ENCODE measurements around the gene IPO11.

The IPO11 gene

DNA sequence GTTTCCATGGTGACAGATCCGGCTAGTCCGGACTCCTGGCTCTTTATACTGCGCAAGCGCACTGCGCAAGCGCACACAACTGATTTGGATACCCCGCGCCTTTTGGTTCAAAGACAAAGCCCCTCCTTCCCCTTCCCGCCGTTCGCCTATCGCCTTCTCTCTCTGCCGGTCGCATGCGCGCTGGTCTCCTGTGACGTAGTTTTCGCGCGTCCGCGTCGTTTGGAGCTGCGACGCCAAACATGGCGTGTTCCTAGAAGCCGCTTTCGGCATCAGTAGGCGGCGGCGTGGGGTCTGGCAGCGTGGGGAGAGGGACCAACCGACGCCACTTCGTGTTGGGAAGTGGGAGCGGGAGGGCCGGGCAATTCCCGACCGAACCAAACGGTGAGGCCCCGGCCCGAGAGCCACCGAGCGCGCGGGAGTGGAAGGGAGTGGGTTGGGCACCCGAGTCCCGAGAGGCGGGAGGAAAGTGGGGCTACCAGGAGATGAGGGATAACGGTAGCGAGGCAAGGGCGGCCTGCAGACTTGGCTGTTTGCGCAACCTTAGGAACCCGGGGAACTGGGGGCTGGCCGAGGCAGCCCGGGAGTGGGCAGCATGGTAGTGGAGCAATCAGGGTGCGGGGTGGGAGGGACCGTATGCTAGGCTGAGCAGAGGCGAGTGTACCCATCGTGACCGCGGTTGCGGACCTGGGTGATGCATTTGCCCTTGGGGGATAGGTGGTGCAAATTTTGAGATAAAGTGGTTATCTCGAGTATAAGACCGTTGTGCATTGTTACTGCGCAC, at the start of gene IPO11:
Gene IPO11 (plus strand): TSS at position 215 of the 781 bp plus-strand sequence. CDS start 24,517 bp downstream, outside the sequence.
- peak; percentile 95 for DNase-seq

DNA sequence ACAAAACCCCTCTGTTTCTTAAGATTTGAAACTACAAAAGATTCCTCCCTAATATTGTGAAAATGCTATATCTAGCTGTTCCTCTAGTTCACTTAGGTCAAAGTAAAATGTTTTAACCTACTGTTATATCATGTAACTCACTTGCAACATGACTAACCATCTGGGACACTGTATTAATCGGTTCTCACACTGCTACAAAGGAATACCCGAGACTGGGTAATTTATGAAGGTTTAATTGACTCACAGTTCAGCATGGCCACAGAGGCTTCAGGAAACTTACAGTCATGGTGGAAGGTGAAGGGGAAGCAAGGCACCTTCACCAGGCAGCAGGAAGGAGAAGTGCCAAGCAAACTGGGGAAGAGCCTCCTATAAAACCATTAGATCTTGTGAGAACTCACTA, 43.5 kb upstream of the IPO11 start:
- DNase-seq: no peak

GRCh38 chr5:62371409-62371808, 41.2 kb upstream of the IPO11 start:
- DNase-seq: no peak

GRCh38 chr5:62372600-62372999, 40.0 kb upstream of the IPO11 start:
- no peak for DNase-seq

DNA sequence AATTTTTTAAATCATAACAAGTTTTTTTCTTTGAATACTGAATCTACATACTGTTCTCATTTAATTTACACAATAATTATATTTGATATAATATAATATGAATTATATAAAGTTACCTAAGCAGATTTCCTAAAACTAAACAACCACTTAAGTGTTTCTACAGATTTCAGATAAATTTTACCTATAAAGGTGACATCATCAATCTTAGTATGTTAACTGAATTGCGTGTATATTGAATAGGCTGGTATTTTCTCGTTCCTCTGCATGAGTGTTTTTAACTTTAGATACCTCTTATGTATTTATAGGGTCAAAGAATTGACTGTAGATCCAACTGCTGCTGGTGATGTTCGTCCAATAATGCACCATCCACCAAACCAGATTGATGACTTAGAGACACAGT, 39.2 kb upstream of the IPO11 start:
- DNase-seq: no peak

DNA sequence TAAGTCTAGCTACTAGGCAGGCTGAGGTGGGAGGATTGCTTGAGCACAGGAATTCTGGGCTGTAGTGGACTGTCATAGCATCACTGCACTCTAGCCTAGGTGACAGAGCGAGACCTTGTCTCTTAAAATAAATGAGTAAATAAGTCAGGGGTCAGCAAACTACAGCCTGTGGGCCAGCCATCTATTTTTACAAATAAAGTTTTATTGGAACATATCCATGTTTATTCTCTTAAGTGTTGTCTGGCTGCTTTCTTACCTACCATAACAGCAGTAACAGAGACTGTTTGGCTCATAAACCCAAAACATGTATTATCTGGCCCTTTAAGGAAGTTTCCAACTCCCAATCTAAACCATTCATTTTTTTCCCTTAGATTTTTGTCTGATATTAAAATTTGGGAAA, 38.5 kb upstream of the IPO11 start:
- no peak for DNase-seq

- no peak for DNase-seq
These were observed 36.9 kb upstream of the IPO11 start for GRCh38 chr5:62375627-62376026.

DNA sequence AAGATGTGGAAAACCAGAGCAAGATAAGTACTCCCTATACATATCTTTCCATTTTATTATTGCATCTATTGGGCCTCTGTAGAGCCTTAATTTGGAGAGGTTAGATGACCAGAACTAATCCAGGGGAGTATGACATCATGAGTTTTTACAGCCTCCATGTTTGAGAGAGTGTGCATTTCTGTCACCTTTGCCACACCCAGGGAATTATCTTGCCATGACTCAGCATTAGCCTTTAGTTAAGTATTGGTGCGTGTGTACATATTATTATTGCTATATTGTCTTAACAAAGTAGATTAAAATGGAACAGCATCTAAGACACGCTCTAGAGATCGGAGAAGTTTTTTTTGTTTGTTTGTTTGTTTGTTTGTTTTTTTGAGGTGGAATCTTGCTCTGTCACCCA, 36.5 kb upstream of the IPO11 start:
- DNase-seq: no peak

DNA sequence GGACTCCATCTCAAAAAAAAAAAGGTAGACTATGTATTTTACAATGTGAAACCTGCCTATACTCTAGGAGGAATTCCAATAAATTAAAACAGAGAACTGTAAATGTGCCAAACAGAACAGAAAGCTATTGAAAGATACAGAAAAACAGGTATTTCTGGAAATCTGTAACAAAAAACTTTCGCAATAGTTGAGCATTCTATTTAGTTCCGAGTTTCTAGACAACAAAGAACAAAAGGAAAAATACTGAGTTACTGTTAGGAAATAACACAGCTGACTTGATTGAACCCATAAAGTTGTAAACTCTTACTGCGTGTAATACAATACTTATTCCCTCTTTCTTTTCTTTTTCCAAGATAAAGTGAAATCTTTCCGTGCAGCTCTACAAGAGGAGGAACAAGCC, 27.4 kb upstream of the IPO11 start:
- no peak for DNase-seq

DNA sequence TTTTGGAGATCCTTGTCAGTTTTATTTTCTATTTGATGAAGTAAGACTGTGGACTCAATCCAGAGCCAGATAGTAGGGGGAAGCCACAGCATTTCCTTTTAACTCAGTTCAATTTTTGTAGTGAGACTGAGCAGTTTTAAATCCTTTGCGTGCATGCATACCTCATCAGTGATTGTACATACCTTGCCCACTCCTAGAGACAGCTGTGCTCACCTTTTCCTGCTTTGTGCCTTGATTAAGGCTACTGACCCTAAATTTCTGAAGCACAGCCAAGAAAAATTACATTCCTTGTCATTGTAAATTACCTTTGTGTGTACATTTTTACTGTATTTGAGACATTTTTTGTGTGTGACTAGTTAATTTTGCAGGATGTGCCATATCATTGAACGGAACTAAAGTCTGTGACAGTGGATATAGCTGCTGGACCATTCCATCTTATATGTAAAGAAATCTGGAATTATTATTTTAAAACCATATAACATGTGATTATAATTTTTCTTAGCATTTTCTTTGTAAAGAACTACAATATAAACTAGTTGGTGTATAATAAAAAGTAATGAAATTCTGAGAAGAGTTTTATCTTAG, 26.7 kb upstream of the IPO11 start:
- DNase-seq: no peak

- DNase-seq: no peak
These were observed 25.7 kb upstream of the IPO11 start for GRCh38 chr5:62386824-62387223.

GRCh38 chr5:62395210-62395950, 17.2 kb upstream of the IPO11 start:
- DNase-seq: no peak

- peak; percentile 88 for DNase-seq
These were observed 8.9 kb upstream of the IPO11 start, which contains the start of gene DIMT1 for GRCh38 chr5:62403411-62404250. TSS of gene DIMT1 (minus strand) at chr5:62403905. CDS start at chr5:62403772, 133 bp downstream.

DNA sequence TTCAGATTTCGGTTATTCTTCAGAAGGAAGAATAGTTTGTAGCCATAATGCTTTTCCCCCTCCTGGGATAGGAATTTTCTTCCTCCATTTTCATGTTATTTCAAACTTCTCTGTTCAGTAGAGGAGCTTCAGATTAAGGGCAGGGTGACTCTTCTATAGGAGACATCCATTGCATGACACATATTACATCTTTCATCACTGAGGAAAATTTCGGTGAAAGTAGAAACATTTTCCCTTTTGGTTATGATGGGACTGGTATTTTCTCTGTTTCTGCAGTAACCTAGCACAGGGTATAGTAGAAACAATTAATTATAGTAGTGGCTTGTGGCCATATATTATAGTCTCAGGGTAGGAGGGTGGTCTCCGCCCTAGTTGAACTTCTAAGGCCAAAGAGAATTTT, 1.1 kb downstream of the IPO11 start:
- no peak for DNase-seq

DNA sequence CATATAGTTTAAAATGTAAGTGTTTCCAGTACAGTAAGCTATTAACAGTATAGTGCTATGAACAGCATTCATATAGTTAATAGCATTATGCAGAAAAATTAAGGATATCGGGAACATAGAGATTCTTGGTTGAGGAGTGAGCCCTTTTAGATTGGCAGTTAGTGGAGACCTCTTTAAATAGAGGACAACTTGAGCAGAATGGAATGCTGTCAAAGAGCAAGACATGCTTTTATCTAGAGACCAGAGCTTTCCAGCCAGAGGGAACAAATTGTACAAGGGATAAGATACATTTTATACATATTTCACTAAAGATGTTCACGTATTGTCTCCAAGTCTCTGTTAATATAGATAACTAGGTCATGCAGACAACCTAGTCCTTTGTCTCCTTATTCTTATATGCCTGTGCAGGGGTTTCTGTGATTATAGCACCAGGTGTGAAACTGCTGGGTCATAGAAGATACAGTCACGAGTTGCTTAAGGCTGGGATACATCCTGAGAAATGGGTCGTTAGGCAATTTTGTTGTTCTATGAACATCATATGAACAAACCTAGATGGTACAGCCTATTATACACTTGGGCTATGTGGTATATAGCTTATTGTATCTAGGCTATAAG, 6.0 kb downstream of the IPO11 start:
- DNase-seq: no peak

DNA sequence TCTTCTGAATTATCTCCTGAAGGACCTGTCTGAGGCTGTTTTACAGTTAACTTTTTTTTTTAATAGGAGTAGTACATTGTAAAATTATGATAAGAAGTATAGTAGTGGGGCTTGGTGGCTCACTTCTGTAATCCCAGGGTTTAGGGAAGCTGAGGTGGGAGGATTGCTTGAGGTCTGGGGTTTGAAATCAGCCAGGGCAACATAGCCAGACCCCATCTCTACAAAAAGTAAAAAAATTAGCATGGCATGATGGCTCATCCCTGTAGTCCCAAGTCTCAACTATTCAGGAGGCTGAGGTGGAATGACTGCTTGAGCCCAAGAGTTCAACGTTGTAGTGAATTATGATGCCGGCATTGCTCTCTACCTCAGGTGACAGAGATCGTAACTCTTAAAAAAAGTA, 7.0 kb downstream of the IPO11 start:
- DNase-seq: no peak

DNA sequence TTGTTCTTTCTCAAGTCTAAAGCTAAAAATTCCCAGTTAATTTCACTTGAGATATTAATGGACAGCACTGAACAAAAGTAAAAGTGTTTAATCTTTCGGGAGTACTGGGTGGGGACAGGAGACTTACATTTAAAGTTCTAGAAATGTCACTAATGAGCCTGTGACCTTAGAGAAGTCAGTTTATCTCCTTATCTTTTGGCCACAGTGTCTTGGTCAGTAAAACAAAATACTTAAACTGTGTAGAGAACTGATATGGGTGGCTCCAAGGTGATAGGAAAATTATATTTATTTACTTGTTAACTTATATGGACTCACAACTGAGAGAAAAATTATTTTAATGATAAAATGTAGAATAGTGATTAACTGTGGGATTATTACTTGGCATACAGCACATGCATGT, 8.9 kb downstream of the IPO11 start:
- no peak for DNase-seq

DNA sequence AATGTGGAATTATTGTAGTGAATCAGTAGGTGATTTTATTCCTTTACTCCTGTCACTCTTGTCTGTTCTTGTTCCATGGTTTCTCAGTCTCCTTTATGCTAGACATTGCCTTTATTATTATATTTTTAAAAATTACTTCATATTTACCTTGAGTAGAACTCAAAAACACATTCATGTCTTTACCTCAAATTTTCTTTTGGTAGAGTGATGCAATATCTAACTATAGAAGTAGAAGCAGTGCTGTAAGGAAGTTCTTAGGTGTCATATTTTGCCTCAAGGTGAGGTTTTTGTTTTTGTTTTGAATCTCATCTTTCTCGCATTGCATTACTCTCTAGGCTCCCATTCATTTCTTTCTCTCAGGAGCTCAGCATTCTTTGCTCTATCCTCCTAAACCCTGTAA, 12.2 kb downstream of the IPO11 start:
- no peak for DNase-seq

GRCh38 chr5:62431735-62432620, 19.4 kb downstream of the IPO11 start:
- no peak for DNase-seq

DNA sequence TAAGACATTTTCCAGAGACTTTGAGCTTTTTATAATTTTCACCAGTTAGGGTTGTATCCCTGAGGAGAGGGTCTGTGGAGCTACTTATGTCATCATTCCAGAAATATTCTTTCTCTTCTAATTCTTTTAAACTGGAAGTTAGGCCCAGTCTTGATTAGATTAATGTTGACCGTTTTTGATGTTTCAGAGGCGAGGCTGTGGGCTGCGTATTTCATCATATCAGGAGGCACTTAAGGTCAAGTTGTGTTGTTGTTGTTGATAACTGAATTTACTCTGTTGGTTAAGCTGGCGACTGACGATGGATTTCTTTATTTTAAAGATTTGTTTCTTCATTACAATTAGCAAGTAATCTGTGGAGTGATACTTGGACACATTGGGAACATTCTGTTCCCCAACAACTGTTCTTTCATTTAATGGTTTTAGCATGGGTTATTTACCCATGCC, 20.1 kb downstream of the IPO11 start:
- DNase-seq: no peak

GRCh38 chr5:62448528-62448927, 36.0 kb downstream of the IPO11 start:
- DNase-seq: no peak

All from NCI-H1694 (cell line).